NCI-H2171 (cell line): ENCODE results near the gene CDYL.

Experiments used
- DNase-seq: peaks from one replicate; lab custom pipeline; 2025; lab: John Stamatoyannopoulos, UW

Gene CDYL

GRCh38 chr6:4935975-4936680 is 159.9 kb downstream of the CDYL start:
- DNase-seq = no peak

- peak; percentile 23 for DNase-seq
These were observed 160.5 kb downstream of the CDYL start for GRCh38 chr6:4936681-4937041.

- DNase-seq = no peak
These were observed 161.2 kb downstream of the CDYL start for GRCh38 chr6:4937414-4937813.

- DNase-seq = no peak
These were observed 163.0 kb downstream of the CDYL start for GRCh38 chr6:4939241-4939640.

GRCh38 chr6:4940416-4940815 is 164.2 kb downstream of the CDYL start:
- DNase-seq = no peak

- peak; percentile 79 for DNase-seq
These were observed 165.8 kb downstream of the CDYL start for GRCh38 chr6:4941782-4942672.

GRCh38 chr6:4942673-4943009 is 166.4 kb downstream of the CDYL start:
- no peak for DNase-seq

- DNase-seq = no peak
These were observed 167.5 kb downstream of the CDYL start for GRCh38 chr6:4943716-4944115.

- no peak for DNase-seq
These were observed 168.1 kb downstream of the CDYL start for GRCh38 chr6:4944325-4944724.

GRCh38 chr6:4946521-4946920 is 170.3 kb downstream of the CDYL start:
- no peak for DNase-seq

GRCh38 chr6:4947716-4948115 is 171.5 kb downstream of the CDYL start:
- no peak for DNase-seq

- no peak for DNase-seq
These were observed 172.7 kb downstream of the CDYL start for GRCh38 chr6:4948781-4949450.

GRCh38 chr6:4950076-4950475 is 173.9 kb downstream of the CDYL start:
- DNase-seq = no peak

- DNase-seq = no peak
These were observed 174.8 kb downstream of the CDYL start for GRCh38 chr6:4950836-4951533.

GRCh38 chr6:4953440-4953839 is 177.2 kb downstream of the CDYL start:
- no peak for DNase-seq

- no peak for DNase-seq
These were observed 180.4 kb downstream of the CDYL start for GRCh38 chr6:4956625-4957024.

GRCh38 chr6:4957521-4958231 is 181.5 kb downstream of the CDYL start:
- DNase-seq = no peak

GRCh38 chr6:4958624-4959023 is 182.4 kb downstream of the CDYL start:
- no peak for DNase-seq

- DNase-seq = no peak
These were observed 185.3 kb downstream of the CDYL start for GRCh38 chr6:4961322-4962168.

- DNase-seq = no peak
These were observed 186.7 kb downstream of the CDYL start for GRCh38 chr6:4962905-4963304.
